Fibroblast of the aortic adventitia (primary cell): ENCODE measurements around the gene TXNDC11. TPM values are rescaled to one million over a fixed set of nuclear protein-coding genes. Genes with fewer than 3 reads are reported as not detected.
A peak's percentile ranks its signal among the peaks of the same experiment; 100 is the strongest.

Experiments
- DNase-seq: peaks from one replicate; pipeline ENCODE4 v3.0.0-alpha.2; 2010; ENCODE audit warnings: low read depth
- H3K4me3 ChIP-seq: 2 replicates; pipeline ENCODE4 v1.5.1; 2011; ENCODE audit warnings: low read depth, mild to moderate bottlenecking, control low read depth, low read length, moderate library complexity
- CTCF ChIP-seq: IDR thresholded peaks from 2 replicates; pipeline ENCODE4 v1.5.1; 2011; ENCODE audit warnings: mild to moderate bottlenecking, low read length, control low read depth, inconsistent platforms; ENCODE audit not compliant: insufficient read depth
- total RNA-seq: library from RNA; depleted of rRNA; stranded (reverse); fragments of >200 nt; gene quantifications from 2 replicates; pipeline ENCODE4 v1.2.3, GENCODE V29; 2012; ENCODE audit warnings: low replicate concordance

The TXNDC11 gene
- total RNA-seq, 1 donor, result 24.0 TPM

- peak overlapping the region; percentile 44 for H3K4me3 ChIP-seq
- TF ChIP-seq CTCF, result no peak
- peak; percentile 80 for DNase-seq
Measured at GRCh38 chr16:11783319-11784037, 40.8 kb upstream of the TXNDC11 start.

GRCh38 chr16:11781773-11782172 lies 39.1 kb upstream of the TXNDC11 start:
- H3K4me3 ChIP-seq, result no peak overlapping the region
- no peak for DNase-seq
- no peak for TF ChIP-seq CTCF

- no peak for TF ChIP-seq CTCF
- peak; percentile 32 for DNase-seq
- no peak overlapping the region for H3K4me3 ChIP-seq
Measured at GRCh38 chr16:11780991-11781680, 38.5 kb upstream of the TXNDC11 start.

- no peak for TF ChIP-seq CTCF
- no peak for DNase-seq
- H3K4me3 ChIP-seq, result no peak overlapping the region
Measured at GRCh38 chr16:11779074-11779473, 36.4 kb upstream of the TXNDC11 start.

- no peak for DNase-seq
- no peak for TF ChIP-seq CTCF
- no peak overlapping the region for H3K4me3 ChIP-seq
Measured at GRCh38 chr16:11774065-11774626, 31.5 kb upstream of the TXNDC11 start.

- no peak overlapping the region for H3K4me3 ChIP-seq
- TF ChIP-seq CTCF, result no peak
- DNase-seq, result no peak
Measured at GRCh38 chr16:11768849-11769248, 26.2 kb upstream of the TXNDC11 start.
